K562 (cell line): ENCODE data around the gene PTPRU. TPM values are rescaled to one million over a fixed set of nuclear protein-coding genes. Genes with fewer than 3 reads are reported as not detected.

Source experiments
- ATAC-seq: fragments of 200-7000 bp; cut with Tn5 transposase; 3 replicates; pipeline ENCODE4 v1.9.1; 2020; ENCODE audit warnings: moderate library complexity
- BruUV-seq: library from RNA; stranded (reverse); fragments of 400-500 nt; replicated peaks from 2 replicates; lab custom pipeline; 2021; lab: Mats Ljungman, UMichigan
- CTCF ChIA-PET: fragments of 300-600 bp; formaldehyde crosslinking; extraction: SDS; loops from one replicate; lab custom pipeline; 2021; ENCODE audit warnings: low intra/inter-chr PET ratio; lab: Yijun Ruan, JAX
- POLR2A ChIA-PET: fragments of 300-600, 350-650 bp; sonication (Branson Sonifier 250); formaldehyde crosslinking; extraction: SDS; loops from one replicate; lab custom pipeline; 2021; ENCODE audit warnings: antibody characterized with exemption, inconsistent platforms; lab: Yijun Ruan, JAX
- DNase-seq, 4 experiments: peaks; one replicate each; pipeline versions ENCODE4 v3.0.0 to v3.0.0-alpha.2; 2011 to 2018; ENCODE audit warnings: low spot score in 3 of 4, mixed read lengths in 3 of 4; ENCODE audit errors: extremely low read depth in 1 of 4
- FAIRE-seq: peaks from 2 replicates; lab custom pipeline; 2011; peaks lifted over from hg19 to GRCh38; lab: Jason Lieb, UNC
- H2AFZ ChIP-seq: 2 replicates; pipeline ENCODE4 v1.6.0; 2011; ENCODE audit warnings: low read depth, low read length, control low read depth, inconsistent platforms
- H3K27ac ChIP-seq: fragments of 200-600 bp; 3 replicates; pipeline ENCODE4 v1.8.0; 2011; ENCODE audit warnings: low read depth, mild to moderate bottlenecking, control low read depth, inconsistent platforms, low read length, moderate library complexity, mixed read lengths; ENCODE audit errors: extremely low read depth
- H3K27me3 ChIP-seq, 2 experiments: fragments of 300-600 bp in 1 of 2; 2 replicates in 1 of 2; 3 replicates in 1 of 2; pipeline versions ENCODE4 v1.6.0 to v1.8.0; 2011; ENCODE audit warnings: inconsistent platforms in 2 of 2, low read length in 2 of 2, mild to moderate bottlenecking in 1 of 2, mixed read lengths in 1 of 2, moderate library complexity in 1 of 2; ENCODE audit not compliant: control insufficient read depth in 2 of 2, insufficient read depth in 2 of 2
- H3K36me3 ChIP-seq: fragments of 300-600 bp; 3 replicates; pipeline ENCODE4 v1.8.0; 2011; ENCODE audit warnings: mild to moderate bottlenecking, low read length, inconsistent platforms; ENCODE audit not compliant: control insufficient read depth, insufficient read depth
- H3K4me1 ChIP-seq, 2 experiments: fragments of 200-600 bp in 1 of 2; replicated peaks in 1 of 2; 2 replicates in 1 of 2; 3 replicates in 1 of 2; pipeline versions ENCODE4 v1.5.1 to v1.8.0; 2011; ENCODE audit warnings: inconsistent platforms in 2 of 2, low read length in 2 of 2, mild to moderate bottlenecking in 1 of 2, mixed read lengths in 1 of 2, moderate library complexity in 1 of 2; ENCODE audit not compliant: control insufficient read depth in 2 of 2, insufficient read depth in 2 of 2
- H3K4me2 ChIP-seq: 2 replicates; pipeline ENCODE4 v1.6.1; 2011; ENCODE audit warnings: low read length, control low read depth, inconsistent platforms, mixed read lengths; ENCODE audit not compliant: insufficient read depth
- H3K4me3 ChIP-seq: fragments of 200-600 bp; sonication (generic), shearing (Covaris generic); 2 replicates; pipeline ENCODE4 v1.5.1; 2016; ENCODE audit warnings: control low read depth, inconsistent platforms
- H3K79me2 ChIP-seq: fragments of 200-600 bp; 3 replicates; pipeline ENCODE4 v1.8.0; 2011; ENCODE audit warnings: low read length, inconsistent platforms; ENCODE audit not compliant: control insufficient read depth, insufficient read depth
- H3K9ac ChIP-seq, 2 experiments: 2 replicates each; pipeline versions ENCODE4 v1.6.0 to v1.6.1; 2011; ENCODE audit warnings: low read depth in 2 of 2, low read length in 2 of 2, control low read depth in 1 of 2, inconsistent platforms in 1 of 2, mild to moderate bottlenecking in 1 of 2, mixed read lengths in 1 of 2; ENCODE audit not compliant: insufficient read depth in 1 of 2
- H3K9me1 ChIP-seq: one replicate; pipeline ENCODE4 v1.6.0; 2011; ENCODE audit warnings: inconsistent platforms, mild to moderate bottlenecking, low read length, moderate library complexity; ENCODE audit not compliant: control insufficient read depth, insufficient read depth
- H3K9me3 ChIP-seq: replicated peaks from 2 replicates; pipeline ENCODE4 v1.5.1; 2011; ENCODE audit warnings: low read depth, low read length, inconsistent platforms; ENCODE audit not compliant: control insufficient read depth, insufficient read depth
- H4K20me1 ChIP-seq: replicated peaks from 2 replicates; pipeline ENCODE4 v1.6.1; 2011; ENCODE audit warnings: low read length, inconsistent platforms, mixed read lengths; ENCODE audit not compliant: control insufficient read depth, insufficient read depth
- ATF3 ChIP-seq, 2 experiments: fragments of 450-650 bp in 1 of 2; sonication (generic) in 1 of 2; formaldehyde crosslinking in 1 of 2; IDR thresholded peaks in 1 of 2; conservative IDR thresholded peaks in 1 of 2; 2 replicates each; pipeline versions ENCODE4 v1.6.1 to v1.8.1; 2016 to 2023; ENCODE audit warnings: mild to moderate bottlenecking in 2 of 2, moderate library complexity in 2 of 2, inconsistent platforms in 1 of 2, missing genetic modification reagents in 1 of 2
- CHD2 ChIP-seq: IDR thresholded peaks from 2 replicates; pipeline ENCODE4 v1.6.1; 2011; ENCODE audit warnings: low read depth, low read length
- DMBX1 ChIP-seq: fragments of 250-450 bp; sonication (Bioruptor Pico); IDR thresholded peaks from 2 replicates; pipeline ENCODE4 v1.8.0; 2022; ENCODE audit warnings: inconsistent platforms, mild to moderate bottlenecking, moderate library complexity, borderline replicate concordance
- HMG20A ChIP-seq: fragments of 450-650 bp; formaldehyde crosslinking; conservative IDR thresholded peaks from 2 replicates; pipeline ENCODE4 v1.4.0; 2020; ENCODE audit warnings: mild to moderate bottlenecking, mixed read lengths
- HOXB6 ChIP-seq: fragments of 250-450 bp; sonication (Bioruptor Pico); IDR thresholded peaks from 2 replicates; pipeline ENCODE4 v1.5.1; 2022; ENCODE audit warnings: mild to moderate bottlenecking, borderline replicate concordance
- NFE2 ChIP-seq: IDR thresholded peaks from 2 replicates; pipeline ENCODE4 v1.6.1; 2014; ENCODE audit warnings: antibody characterized with exemption, low read depth
- RAD21 ChIP-seq, 2 experiments: fragments of 250-450 bp in 1 of 2; fragments of 450-650 bp in 1 of 2; sonication (Bioruptor Pico) in 1 of 2; formaldehyde crosslinking in 1 of 2; IDR thresholded peaks in 1 of 2; conservative IDR thresholded peaks in 1 of 2; 2 replicates each; pipeline versions ENCODE4 v1.4.0 to v1.8.0; 2020 to 2022; ENCODE audit warnings: mild to moderate bottlenecking in 2 of 2, moderate library complexity in 1 of 2
- RBM22 ChIP-seq: fragments of 200-400 bp; formaldehyde crosslinking; IDR thresholded peaks from 2 replicates; pipeline ENCODE4 v1.6.1; 2018; ENCODE audit warnings: low read length, low read depth; ENCODE audit not compliant: poor library complexity, severe bottlenecking
- TAF1 ChIP-seq: IDR thresholded peaks from 2 replicates; pipeline ENCODE4 v1.6.1; 2011; ENCODE audit warnings: mild to moderate bottlenecking, low read length, moderate library complexity; ENCODE audit not compliant: insufficient read depth, control insufficient read depth, severe bottlenecking; ENCODE audit errors: extremely low read depth
- TBP ChIP-seq: optimal IDR thresholded peaks from 2 replicates; pipeline ENCODE3; 2011; ENCODE audit warnings: low read depth, low read length, improper control_type of control experiment
- ZBTB12 ChIP-seq: fragments of 250-450 bp; sonication (Bioruptor Pico); IDR thresholded peaks from 2 replicates; pipeline ENCODE4 v1.4.0; 2020
- ZNF184 ChIP-seq: sonication (generic); formaldehyde crosslinking; IDR thresholded peaks from 2 replicates; pipeline ENCODE4 v1.5.0; 2020; ENCODE audit warnings: missing genetic modification reagents
- WGBS: fragments of 100-300 bp; shearing (Covaris generic); methylation state at CpG from one replicate; pipeline ENCODE4 v1.1.6; 2016; ENCODE audit warnings: low coverage, mixed read lengths; ENCODE audit not compliant: insufficient coverage; ENCODE audit errors: missing lambda C conversion rate; 5-methylcytosine and 5-hydroxymethylcytosine counted together
- in situ Hi-C: fragments of 300-500 bp; cut with MboI; formaldehyde crosslinking; loops from 4 replicates; pipeline ENCODE4 v1.15.0; 2018; ENCODE audit warnings: inconsistent platforms, mixed read lengths
- intact Hi-C: fragments of 100-400 bp; cut with micrococcal nuclease; formaldehyde crosslinking; loops from 2 replicates; pipeline ENCODE4 v1.14.2; 2022
- polyA plus RNA-seq, 8 experiments: library from polyadenylated mRNA; depleted of rRNA in 4 of 8; stranded (reverse) in 5 of 8; unstranded in 3 of 8; fragments of >200 nt; fragmentation: Nextera tagmentation in 2 of 8; fragmentation: Illumina TruSeq in 1 of 8; extraction: Ambion mirVana in 2 of 8; extraction: Trizol in 1 of 8; gene quantifications; 2 replicates each; pipeline versions ENCODE4 v1.2.1 to v1.2.3, GENCODE V29; 2011 to 2014; ENCODE audit warnings: inconsistent platforms in 1 of 8, missing spikeins in 1 of 8
- total RNA-seq, 7 experiments: library from RNA; depleted of rRNA in 6 of 7; stranded (reverse); fragments of >200 nt in 6 of 7; fragmentation: Illumina TruSeq in 2 of 7; extraction: Trizol in 2 of 7; gene quantifications; 2 replicates each; pipeline versions ENCODE4 v1.2.1 to v1.2.3, GENCODE V29; 2011 to 2021; ENCODE audit warnings: low replicate concordance in 1 of 7
- TF ChIP-seq, protein P1 (sequence below): fragments of 250-450 bp; sonication (Bioruptor Pico); IDR thresholded peaks from 2 replicates; pipeline ENCODE4 v1.4.0; 2020; ENCODE audit warnings: mild to moderate bottlenecking, moderate library complexity

PTPRU gene
- total and polyA plus RNA-seq, 9 of the 15 experiments (the other 6 are each of a cell fraction or from before 2014, with no cell fraction given), result 0.01 to 2.9 (median 1.0) TPM

DNA sequence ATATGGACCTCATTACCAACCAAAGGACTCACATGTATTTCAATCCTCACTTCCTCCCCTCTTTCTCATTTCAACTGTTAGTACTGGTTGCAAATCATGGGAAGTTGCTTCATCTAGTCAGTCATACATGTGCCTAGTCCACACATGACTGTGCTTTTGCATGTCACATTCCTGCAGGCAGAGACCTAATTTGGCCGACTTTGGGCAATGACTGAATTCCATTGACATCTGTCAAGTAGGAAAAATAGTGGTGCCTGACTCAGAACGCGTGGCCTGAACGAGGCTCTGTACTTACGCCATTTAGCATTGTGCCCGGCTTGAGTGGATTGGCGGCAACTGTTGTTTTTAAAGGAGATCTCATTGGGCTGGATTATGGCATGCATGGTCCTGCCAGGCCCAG is 18.0 kb downstream of the PTPRU start:
- no peak overlapping the region for H3K4me2 ChIP-seq
- H3K9me1 ChIP-seq, result no peaks in the 10 kb centered on the region
- peaks cover 14 to 19% of the 10 kb centered on the region in 2 experiments for H3K4me1 ChIP-seq
- in situ Hi-C loops, result no loop called here
- H3K9me3 ChIP-seq, result no peaks in the 10 kb centered on the region
- DNase-seq, result no peak
- no peak overlapping the region for H2AFZ ChIP-seq
- H3K79me2 ChIP-seq, result no peaks in the 10 kb centered on the region
- ATAC-seq, result no peak
- no peaks in the 10 kb centered on the region for H3K36me3 ChIP-seq
- H3K4me3 ChIP-seq, result no peak overlapping the region
- H3K27me3 ChIP-seq, result peaks cover 4 to 10% of the 10 kb centered on the region in 2 experiments; a peak in 3 of 5 replicates
- no TSS peak for BruUV-seq
- peaks cover 11% of the 10 kb centered on the region; the same call in 1 of the 2 replicates for H4K20me1 ChIP-seq
- WGBS, result 19% methylated on average over 7 of the region's 7 CpGs
- TF ChIP-seq TBP (no peak), TAF1 (no peak), ZNF184 (no peak), RAD21 (CRISPR knock-in tag; conservative IDR thresholded peaks at IDR 0.05 in 1 of 2, IDR thresholded peaks at IDR 0.05 in 1 of 2) (no peak), CHD2 (no peak), ZBTB12 (no peak), NFE2 (no peak), ATF3 (IDR thresholded peaks at IDR 0.05) (no peak), ATF3 (CRISPR knock-in tag; conservative IDR thresholded peaks at IDR 0.05) (no peak), RBM22 (no peak), HOXB6 (CRISPR knock-in tag) (no peak), DMBX1 (CRISPR knock-in tag) (no peak), HMG20A (CRISPR knock-in tag) (no peak)
- TF ChIP-seq, protein P1, sequence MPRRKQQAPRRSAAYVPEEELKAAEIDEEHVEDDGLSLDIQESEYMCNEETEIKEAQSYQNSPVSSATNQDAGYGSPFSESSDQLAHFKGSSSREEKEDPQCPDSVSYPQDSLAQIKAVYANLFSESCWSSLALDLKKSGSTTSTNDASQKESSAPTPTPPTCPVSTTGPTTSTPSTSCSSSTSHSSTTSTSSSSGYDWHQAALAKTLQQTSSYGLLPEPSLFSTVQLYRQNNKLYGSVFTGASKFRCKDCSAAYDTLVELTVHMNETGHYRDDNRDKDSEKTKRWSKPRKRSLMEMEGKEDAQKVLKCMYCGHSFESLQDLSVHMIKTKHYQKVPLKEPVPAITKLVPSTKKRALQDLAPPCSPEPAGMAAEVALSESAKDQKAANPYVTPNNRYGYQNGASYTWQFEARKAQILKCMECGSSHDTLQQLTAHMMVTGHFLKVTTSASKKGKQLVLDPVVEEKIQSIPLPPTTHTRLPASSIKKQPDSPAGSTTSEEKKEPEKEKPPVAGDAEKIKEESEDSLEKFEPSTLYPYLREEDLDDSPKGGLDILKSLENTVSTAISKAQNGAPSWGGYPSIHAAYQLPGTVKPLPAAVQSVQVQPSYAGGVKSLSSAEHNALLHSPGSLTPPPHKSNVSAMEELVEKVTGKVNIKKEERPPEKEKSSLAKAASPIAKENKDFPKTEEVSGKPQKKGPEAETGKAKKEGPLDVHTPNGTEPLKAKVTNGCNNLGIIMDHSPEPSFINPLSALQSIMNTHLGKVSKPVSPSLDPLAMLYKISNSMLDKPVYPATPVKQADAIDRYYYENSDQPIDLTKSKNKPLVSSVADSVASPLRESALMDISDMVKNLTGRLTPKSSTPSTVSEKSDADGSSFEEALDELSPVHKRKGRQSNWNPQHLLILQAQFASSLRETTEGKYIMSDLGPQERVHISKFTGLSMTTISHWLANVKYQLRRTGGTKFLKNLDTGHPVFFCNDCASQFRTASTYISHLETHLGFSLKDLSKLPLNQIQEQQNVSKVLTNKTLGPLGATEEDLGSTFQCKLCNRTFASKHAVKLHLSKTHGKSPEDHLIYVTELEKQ, result no peak
- intact Hi-C loops, result no loop called here
- H3K9ac ChIP-seq, result no peak overlapping the region
- no peak overlapping the region for H3K27ac ChIP-seq
- no peak for FAIRE-seq
- POLR2A ChIA-PET, result interaction anchor here (0.7 kb wide), 1 partner anchor 91 kb away, joined by 3 read pairs; no protein-coding TSS in a partner anchor
- CTCF ChIA-PET, result no interaction called here
